Adipocyte (in vitro differentiated cells): ENCODE measurements around the gene BATF3.

Experiments used
- DNase-seq: peaks from one replicate; pipeline ENCODE4 v3.0.0-alpha.2; 2015; ENCODE audit warnings: low read depth
- H3K27me3 ChIP-seq: replicated peaks from 2 replicates; pipeline ENCODE4 v1.7.0; 2013; ENCODE audit warnings: mild to moderate bottlenecking, low read length, moderate library complexity; ENCODE audit not compliant: control insufficient read depth, insufficient read depth
- H3K36me3 ChIP-seq: 2 replicates; pipeline ENCODE4 v1.7.0; 2013; ENCODE audit warnings: low read length, mild to moderate bottlenecking, moderate library complexity; ENCODE audit not compliant: control insufficient read depth, insufficient read depth, severe bottlenecking
- H3K4me1 ChIP-seq: 2 replicates; pipeline ENCODE4 v1.7.0; 2013; ENCODE audit warnings: mild to moderate bottlenecking, low read length, moderate library complexity; ENCODE audit not compliant: control insufficient read depth, insufficient read depth
- H3K4me3 ChIP-seq: 2 replicates; pipeline ENCODE4 v1.7.0; 2013; ENCODE audit warnings: mild to moderate bottlenecking, low read length, moderate library complexity
- H3K9ac ChIP-seq: 2 replicates; pipeline ENCODE4 v1.7.0; 2013; ENCODE audit warnings: mild to moderate bottlenecking, low read length, moderate library complexity
- H3K9me3 ChIP-seq: 2 replicates; pipeline ENCODE4 v1.7.0; 2013; ENCODE audit warnings: mild to moderate bottlenecking, low read length, moderate library complexity; ENCODE audit not compliant: control insufficient read depth

BATF3 gene

DNA sequence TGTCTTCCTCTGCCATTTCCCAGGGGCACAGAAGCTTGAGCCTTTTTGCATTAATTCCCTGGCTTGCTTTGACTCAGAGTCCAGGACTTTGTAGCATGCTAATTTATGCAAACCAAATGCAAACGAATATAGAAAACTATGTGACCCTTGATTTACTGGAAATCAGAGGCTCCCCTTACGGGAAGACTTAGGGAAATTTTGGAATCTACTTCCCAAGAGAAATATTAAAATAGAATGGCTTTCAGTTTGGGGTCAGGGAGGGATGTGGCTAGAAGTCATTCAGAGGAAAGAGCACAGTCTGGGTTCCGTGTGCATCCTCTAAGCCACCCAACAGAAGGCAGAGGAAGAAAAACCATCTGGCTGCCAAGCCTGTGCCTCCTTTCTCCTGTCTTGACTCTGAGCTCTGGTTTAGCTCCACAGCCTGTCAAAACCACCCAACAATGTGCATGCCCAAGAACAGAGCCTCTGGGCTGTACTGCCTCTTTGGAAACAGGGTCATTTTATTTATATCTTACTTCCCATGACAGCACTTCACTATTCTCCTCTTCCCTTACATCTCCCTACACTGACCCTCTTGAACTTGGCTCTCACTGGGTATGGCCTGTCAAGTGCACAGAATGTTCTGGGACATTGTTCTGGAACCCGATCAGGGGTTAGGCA, 61.0 kb downstream of the BATF3 start:
- H3K9me3 ChIP-seq = peaks cover 17% of the 10 kb centered on the region
- peak overlapping the region; percentile 86 for H3K9ac ChIP-seq
- H3K4me3 ChIP-seq = peak overlapping the region; percentile 80
- peak; percentile 77 for DNase-seq
- H3K4me1 ChIP-seq = peaks cover 54% of the 10 kb centered on the region
- no peaks in the 10 kb centered on the region for H3K36me3 ChIP-seq
- H3K27me3 ChIP-seq = no peaks in the 10 kb centered on the region

DNA sequence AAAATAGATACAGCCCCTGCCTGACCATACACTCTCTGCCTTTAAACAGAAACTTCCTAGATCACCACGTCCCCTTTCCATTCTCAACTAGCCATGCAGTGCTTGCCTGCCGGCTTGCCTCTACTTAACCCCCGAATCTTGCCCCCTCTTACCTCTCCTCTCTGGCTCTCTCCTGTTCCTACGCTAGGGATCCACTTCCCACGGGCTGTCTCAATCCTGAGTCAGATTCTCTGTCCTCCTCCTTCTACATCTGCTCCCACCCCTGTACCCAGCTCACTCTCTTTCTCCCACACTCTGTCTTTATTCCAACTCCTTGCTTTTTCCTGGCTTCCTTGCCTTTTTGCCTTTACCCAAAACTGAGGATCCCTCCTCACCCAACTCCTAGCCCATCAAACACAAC, 61.7 kb downstream of the BATF3 start:
- Histone ChIP-seq H3K4me1 (peaks cover 54% of the 10 kb centered on the region), H3K27me3 (no peaks in the 10 kb centered on the region), H3K9ac (peak overlapping the region; percentile 86), H3K4me3 (peak overlapping the region; percentile 80), H3K36me3 (no peaks in the 10 kb centered on the region), H3K9me3 (peaks cover 17% of the 10 kb centered on the region)
- DNase-seq = peak; percentile 49
